Coronary artery (tissue), 2 donors: ENCODE measurements around the gene CCDC63.
A peak's percentile ranks its signal among the peaks of the same experiment; 100 is the strongest.

Source experiments
- DNase-seq: peaks from one replicate; pipeline ENCODE4 v3.0.0-alpha.2; 2017; ENCODE audit warnings: low spot score
- H3K27ac ChIP-seq, 2 donors: fragments of 200-600 bp; sonication (generic); one replicate each; pipeline ENCODE4 v1.5.1; 2016 to 2019
- H3K4me3 ChIP-seq: fragments of 200-600 bp; sonication (generic); 2 replicates; pipeline ENCODE4 v1.5.1; 2016; ENCODE audit warnings: mild to moderate bottlenecking, moderate library complexity
- TF ChIP-seq, protein P1 (sequence below): fragments of 200-600 bp; sonication (generic); IDR thresholded peaks from one replicate; pipeline ENCODE4 v1.5.1; 2019; ENCODE audit warnings: antibody characterized with exemption

The CCDC63 gene

DNA sequence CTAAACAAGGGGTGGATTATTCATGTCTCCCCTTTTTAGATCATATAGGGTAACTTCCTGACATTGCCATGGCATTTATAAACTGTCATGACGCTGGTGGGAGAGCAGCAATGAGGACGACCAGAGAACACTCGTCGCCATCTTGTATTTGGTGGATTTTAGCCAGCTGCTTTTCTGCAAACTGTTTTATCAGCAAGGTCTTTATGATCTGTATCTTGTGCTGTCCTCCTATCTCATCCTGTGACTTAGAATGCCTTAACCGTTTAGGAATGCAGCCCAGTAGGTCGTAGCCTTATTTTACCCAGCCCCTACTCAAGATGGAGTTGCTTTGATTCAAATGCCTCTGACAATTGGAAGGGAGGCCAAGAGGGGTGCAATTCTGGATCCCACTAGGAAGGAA is 5.8 kb upstream of the CCDC63 start:
- Histone ChIP-seq H3K4me3 (no peak overlapping the region), H3K27ac (no peak overlapping the region)
- TF ChIP-seq, protein P1, sequence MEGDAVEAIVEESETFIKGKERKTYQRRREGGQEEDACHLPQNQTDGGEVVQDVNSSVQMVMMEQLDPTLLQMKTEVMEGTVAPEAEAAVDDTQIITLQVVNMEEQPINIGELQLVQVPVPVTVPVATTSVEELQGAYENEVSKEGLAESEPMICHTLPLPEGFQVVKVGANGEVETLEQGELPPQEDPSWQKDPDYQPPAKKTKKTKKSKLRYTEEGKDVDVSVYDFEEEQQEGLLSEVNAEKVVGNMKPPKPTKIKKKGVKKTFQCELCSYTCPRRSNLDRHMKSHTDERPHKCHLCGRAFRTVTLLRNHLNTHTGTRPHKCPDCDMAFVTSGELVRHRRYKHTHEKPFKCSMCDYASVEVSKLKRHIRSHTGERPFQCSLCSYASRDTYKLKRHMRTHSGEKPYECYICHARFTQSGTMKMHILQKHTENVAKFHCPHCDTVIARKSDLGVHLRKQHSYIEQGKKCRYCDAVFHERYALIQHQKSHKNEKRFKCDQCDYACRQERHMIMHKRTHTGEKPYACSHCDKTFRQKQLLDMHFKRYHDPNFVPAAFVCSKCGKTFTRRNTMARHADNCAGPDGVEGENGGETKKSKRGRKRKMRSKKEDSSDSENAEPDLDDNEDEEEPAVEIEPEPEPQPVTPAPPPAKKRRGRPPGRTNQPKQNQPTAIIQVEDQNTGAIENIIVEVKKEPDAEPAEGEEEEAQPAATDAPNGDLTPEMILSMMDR = no peak
- DNase-seq = no peak

DNA sequence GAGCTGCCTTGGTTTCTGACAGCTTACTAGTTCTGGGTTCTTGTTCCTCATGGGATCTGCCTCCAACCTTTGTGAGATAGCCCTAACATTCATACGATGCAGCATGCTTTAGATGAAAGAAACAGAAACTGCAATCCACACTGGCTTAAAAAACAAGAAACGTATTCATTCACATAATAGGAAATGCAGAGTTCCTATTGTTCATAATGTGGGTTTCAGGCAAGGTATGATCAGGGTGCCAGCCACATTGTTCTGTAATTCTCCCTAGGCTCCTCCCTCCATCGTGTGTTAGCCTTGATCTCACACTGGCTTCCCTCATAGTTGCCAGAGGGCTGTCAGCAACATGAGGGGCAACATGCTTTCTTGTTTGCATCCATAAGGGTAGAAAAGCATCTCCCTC is 2.7 kb upstream of the CCDC63 start:
- H3K27ac ChIP-seq = no peak overlapping the region
- no peak overlapping the region for H3K4me3 ChIP-seq
- no peak for DNase-seq
- TF ChIP-seq, protein P1 = no peak

DNA sequence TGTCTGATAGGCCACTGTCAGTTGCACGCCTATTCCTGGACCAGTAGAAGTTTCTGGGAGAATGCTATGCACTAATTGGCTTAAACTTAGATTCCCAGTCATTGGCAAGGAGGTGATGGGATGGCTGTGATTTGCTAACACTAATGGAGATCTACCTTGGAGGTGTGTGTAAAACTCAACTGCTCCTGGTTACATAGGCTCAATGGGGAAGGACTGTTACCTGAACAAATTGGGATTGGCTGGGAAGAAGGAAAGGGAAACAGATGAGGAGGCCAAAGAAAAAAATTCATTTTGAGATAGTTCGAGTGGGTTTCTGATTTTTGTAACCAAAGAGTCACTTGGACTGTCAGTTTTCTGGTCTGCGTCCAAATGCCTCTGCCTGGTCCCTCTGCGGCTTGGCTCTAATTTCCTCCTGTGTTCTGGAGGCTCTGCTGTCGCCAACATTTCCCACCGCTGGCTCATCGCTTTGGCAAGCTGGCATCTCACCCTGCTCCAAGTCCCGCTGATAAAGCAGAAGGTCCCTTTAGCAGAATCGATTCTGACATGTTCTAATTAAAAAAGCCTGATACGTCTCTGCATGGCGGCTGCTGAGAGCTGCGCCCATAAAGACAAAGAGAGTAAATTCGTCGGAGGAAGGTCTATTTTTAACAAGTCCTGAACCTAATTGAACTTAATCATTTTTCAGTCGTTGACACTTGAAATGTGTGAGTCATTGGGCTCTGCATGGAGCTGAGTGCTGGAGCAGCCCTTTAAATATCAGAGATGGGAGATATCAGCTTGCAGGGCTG is 2.0 kb upstream of the CCDC63 start:
- DNase-seq = no peak
- TF ChIP-seq, protein P1 = no peak
- Histone ChIP-seq H3K4me3 (peak overlapping the region; percentile 35), H3K27ac (peak overlapping the region in 1 of 2 donors; percentile 38)

DNA sequence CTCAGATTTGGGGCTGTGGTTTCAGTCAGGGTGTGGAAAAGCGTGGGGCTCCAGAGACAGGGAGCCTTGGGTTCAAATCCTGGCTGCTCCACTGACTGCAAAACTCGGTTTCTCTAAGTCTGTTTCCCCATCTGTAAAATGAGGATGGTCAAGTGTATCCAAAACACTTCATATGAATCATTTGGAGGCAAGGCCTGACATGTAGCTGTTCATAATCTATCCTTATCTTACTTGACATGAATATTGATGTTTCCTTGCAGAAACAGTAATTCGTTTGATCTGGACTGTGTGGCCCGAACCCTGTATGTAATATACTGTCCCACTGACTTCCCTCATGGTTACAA is 1.5 kb upstream of the CCDC63 start:
- DNase-seq = no peak
- H3K27ac ChIP-seq = peak overlapping the region in 1 of 2 donors; percentile 38
- H3K4me3 ChIP-seq = peak overlapping the region; percentile 35
- TF ChIP-seq, protein P1 = no peak

DNA sequence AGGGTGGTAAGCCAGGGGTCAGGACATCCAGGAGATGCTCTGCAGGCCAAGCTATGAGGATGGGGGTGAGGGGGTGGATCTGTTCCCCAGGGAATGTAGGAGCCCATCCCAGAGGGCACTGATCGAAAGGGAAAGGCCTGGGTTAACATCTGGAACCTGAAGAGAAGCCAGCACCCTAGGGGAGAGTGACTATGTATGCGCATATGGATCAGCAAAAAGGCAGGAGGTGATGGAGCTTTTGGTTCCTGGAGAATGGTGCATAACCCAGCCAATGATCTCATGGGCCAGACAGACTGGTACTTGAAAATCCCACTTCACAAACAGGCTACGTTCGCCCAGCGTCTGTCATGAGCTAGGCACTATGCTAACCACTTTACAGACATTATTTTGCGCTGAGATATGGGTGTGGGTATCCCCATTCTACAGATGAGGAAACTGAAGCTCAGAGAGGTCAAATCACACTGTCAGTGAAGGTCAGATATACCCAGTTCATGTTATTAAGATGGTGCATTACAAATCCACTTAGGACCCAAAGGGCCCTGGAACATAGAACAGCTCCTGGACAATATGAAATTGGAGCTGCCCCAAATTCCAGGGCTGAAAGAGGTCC is 1.6 kb downstream of the CCDC63 start:
- Histone ChIP-seq H3K4me3 (no peak overlapping the region), H3K27ac (no peak overlapping the region)
- no peak for DNase-seq
- TF ChIP-seq, protein P1 = no peak

DNA sequence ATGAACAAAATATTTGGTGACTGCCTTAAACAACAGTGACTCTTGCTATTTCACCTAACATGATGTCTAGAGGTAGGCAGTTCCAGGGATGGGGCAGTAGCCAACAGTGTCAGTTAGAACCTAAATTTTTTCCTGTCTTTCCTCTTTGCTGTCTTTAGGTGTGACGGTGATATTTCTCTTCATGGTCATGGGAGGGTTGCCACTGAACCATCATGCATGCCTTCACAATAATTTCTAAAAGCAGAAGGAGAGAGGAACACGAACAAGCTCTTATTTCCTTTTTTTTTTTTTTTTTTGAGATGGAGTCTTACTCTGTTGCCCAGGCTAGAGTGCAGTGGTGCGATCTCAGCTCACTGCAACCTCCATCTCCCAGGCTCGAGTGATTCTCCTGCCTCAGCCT is 2.4 kb downstream of the CCDC63 start:
- H3K4me3 ChIP-seq = no peak overlapping the region
- no peak for DNase-seq
- TF ChIP-seq, protein P1 = no peak
- H3K27ac ChIP-seq = no peak overlapping the region
